HepG2 (cell line): ENCODE measurements around the gene METAP1D. TPM values are rescaled to one million over a fixed set of nuclear protein-coding genes. Genes with fewer than 3 reads are reported as not detected.

Experiments used
- CCAR2 ChIP-seq: fragments of 200-400 bp; formaldehyde crosslinking; optimal IDR thresholded peaks from 2 replicates; pipeline ENCODE3; 2018; ENCODE audit warnings: low read depth, mild to moderate bottlenecking, low read length, moderate library complexity
- KAT7 ChIP-seq: IDR thresholded peaks from 2 replicates; pipeline ENCODE4 v1.6.1; 2018; ENCODE audit warnings: borderline replicate concordance, missing compliant biosample characterization
- KDM6A ChIP-seq: IDR thresholded peaks from 2 replicates; pipeline ENCODE4 v1.6.1; 2016; ENCODE audit warnings: low read depth
- KLF12 ChIP-seq: sonication (generic); formaldehyde crosslinking; IDR thresholded peaks from 2 replicates; pipeline ENCODE4 v1.4.0; 2020; ENCODE audit warnings: missing genetic modification reagents, borderline replicate concordance
- MEIS1 ChIP-seq: sonication (generic); formaldehyde crosslinking; IDR thresholded peaks from 2 replicates; pipeline ENCODE4 v1.9.0; 2021; ENCODE audit warnings: mild to moderate bottlenecking, missing genetic modification reagents, moderate library complexity, borderline replicate concordance
- NR1H2 ChIP-seq: sonication (generic); formaldehyde crosslinking; IDR thresholded peaks from 2 replicates; pipeline ENCODE4 v1.8.1; 2022; ENCODE audit warnings: low read depth, missing genetic modification reagents, borderline replicate concordance
- RERE ChIP-seq: IDR thresholded peaks from 2 replicates; pipeline ENCODE4 v1.6.1; 2016; ENCODE audit warnings: low read depth, missing genetic modification reagents, missing compliant biosample characterization
- SNAPC2 ChIP-seq: sonication (generic); formaldehyde crosslinking; IDR thresholded peaks from 2 replicates; pipeline ENCODE4 v1.8.1; 2022; ENCODE audit warnings: mild to moderate bottlenecking, missing genetic modification reagents
- ZBTB7A ChIP-seq: sonication (generic); formaldehyde crosslinking; IDR thresholded peaks from 2 replicates; pipeline ENCODE4 v1.8.0; 2022; ENCODE audit warnings: mild to moderate bottlenecking, missing genetic modification reagents
- ZC3H13 ChIP-seq: sonication (generic); formaldehyde crosslinking; IDR thresholded peaks from 2 replicates; pipeline ENCODE4 v1.8.1; 2023; ENCODE audit warnings: mild to moderate bottlenecking, missing genetic modification reagents, moderate library complexity
- ZFP41 ChIP-seq: sonication (generic); formaldehyde crosslinking; IDR thresholded peaks from 2 replicates; pipeline ENCODE4 v1.4.0; 2020; ENCODE audit warnings: mild to moderate bottlenecking, missing genetic modification reagents, borderline replicate concordance
- ZNF782 ChIP-seq: sonication (generic); formaldehyde crosslinking; IDR thresholded peaks from 2 replicates; pipeline ENCODE4 v1.4.0; 2020; ENCODE audit warnings: missing genetic modification reagents, mild to moderate bottlenecking, borderline replicate concordance
- polyA plus RNA-seq, 8 experiments: library from polyadenylated mRNA; depleted of rRNA in 3 of 8; stranded (reverse) in 7 of 8; unstranded in 1 of 8; fragments of >200 nt; fragmentation: Illumina TruSeq in 4 of 8; extraction: Trizol in 4 of 8; gene quantifications; 2 replicates each; pipeline versions ENCODE4 v1.2.1 to v1.2.3, GENCODE V29; 2011 to 2016; ENCODE audit warnings: low read depth in 4 of 8, missing spikeins in 1 of 8, mixed read lengths in 1 of 8; ENCODE audit not compliant: insufficient read depth in 1 of 8
- total RNA-seq, 5 experiments: library from RNA; depleted of rRNA; stranded (reverse); fragments of >200 nt; fragmentation: Illumina TruSeq; extraction: Trizol; gene quantifications; 2 replicates each; pipeline ENCODE4 v1.2.3, GENCODE V29; 2016; ENCODE audit warnings: low read depth in 1 of 5
- TF ChIP-seq, protein P1 (sequence below): sonication (generic); formaldehyde crosslinking; IDR thresholded peaks from 2 replicates; pipeline ENCODE4 v1.4.0; 2020; ENCODE audit warnings: mild to moderate bottlenecking, missing genetic modification reagents
- TF ChIP-seq, protein P2 (sequence below): sonication (generic); formaldehyde crosslinking; IDR thresholded peaks from 2 replicates; pipeline ENCODE4 v1.5.0; 2020; ENCODE audit warnings: mild to moderate bottlenecking, missing genetic modification reagents
- TF ChIP-seq, protein P3 (sequence below): IDR thresholded peaks from 2 replicates; pipeline ENCODE4 v1.6.1; 2016; ENCODE audit warnings: control low read depth

Gene METAP1D
- total and polyA plus RNA-seq, 2 of the 13 experiments (the other 11 are each of a cell fraction or from before 2014, with no cell fraction given), result 14.7 to 21.6 TPM

GRCh38 chr2:172084645-172085459, 85.1 kb downstream of the METAP1D start (continued):
- TF ChIP-seq ZFP41 (CRISPR knock-in tag) (no peak), CCAR2 (no peak), ZNF782 (CRISPR knock-in tag) (peak; percentile 80; the same call in 1 of the 2 replicates), RERE (CRISPR knock-in tag) (no peak), ZC3H13 (no peak), KLF12 (CRISPR knock-in tag) (no peak), NR1H2 (CRISPR knock-in tag) (no peak), KDM6A (CRISPR knock-in tag) (no peak), ZBTB7A (CRISPR knock-in tag) (no peak), KAT7 (no peak), MEIS1 (no peak), SNAPC2 (CRISPR knock-in tag) (no peak; the same call in none of the 2 replicates)
- TF ChIP-seq, protein P1, sequence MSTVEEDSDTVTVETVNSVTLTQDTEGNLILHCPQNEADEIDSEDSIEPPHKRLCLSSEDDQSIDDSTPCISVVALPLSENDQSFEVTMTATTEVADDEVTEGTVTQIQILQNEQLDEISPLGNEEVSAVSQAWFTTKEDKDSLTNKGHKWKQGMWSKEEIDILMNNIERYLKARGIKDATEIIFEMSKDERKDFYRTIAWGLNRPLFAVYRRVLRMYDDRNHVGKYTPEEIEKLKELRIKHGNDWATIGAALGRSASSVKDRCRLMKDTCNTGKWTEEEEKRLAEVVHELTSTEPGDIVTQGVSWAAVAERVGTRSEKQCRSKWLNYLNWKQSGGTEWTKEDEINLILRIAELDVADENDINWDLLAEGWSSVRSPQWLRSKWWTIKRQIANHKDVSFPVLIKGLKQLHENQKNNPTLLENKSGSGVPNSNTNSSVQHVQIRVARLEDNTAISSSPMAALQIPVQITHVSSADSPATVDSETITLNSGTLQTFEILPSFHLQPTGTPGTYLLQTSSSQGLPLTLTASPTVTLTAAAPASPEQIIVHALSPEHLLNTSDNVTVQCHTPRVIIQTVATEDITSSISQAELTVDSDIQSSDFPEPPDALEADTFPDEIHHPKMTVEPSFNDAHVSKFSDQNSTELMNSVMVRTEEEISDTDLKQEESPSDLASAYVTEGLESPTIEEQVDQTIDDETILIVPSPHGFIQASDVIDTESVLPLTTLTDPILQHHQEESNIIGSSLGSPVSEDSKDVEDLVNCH (CRISPR knock-in tag), result 0 out of 2 replicates have a peak, but pooled peaks have one; percentile 28
- TF ChIP-seq, protein P2, sequence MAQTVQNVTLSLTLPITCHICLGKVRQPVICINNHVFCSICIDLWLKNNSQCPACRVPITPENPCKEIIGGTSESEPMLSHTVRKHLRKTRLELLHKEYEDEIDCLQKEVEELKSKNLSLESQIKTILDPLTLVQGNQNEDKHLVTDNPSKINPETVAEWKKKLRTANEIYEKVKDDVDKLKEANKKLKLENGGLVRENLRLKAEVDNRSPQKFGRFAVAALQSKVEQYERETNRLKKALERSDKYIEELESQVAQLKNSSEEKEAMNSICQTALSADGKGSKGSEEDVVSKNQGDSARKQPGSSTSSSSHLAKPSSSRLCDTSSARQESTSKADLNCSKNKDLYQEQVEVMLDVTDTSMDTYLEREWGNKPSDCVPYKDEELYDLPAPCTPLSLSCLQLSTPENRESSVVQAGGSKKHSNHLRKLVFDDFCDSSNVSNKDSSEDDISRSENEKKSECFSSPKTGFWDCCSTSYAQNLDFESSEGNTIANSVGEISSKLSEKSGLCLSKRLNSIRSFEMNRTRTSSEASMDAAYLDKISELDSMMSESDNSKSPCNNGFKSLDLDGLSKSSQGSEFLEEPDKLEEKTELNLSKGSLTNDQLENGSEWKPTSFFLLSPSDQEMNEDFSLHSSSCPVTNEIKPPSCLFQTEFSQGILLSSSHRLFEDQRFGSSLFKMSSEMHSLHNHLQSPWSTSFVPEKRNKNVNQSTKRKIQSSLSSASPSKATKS (CRISPR knock-in tag), result no peak
- TF ChIP-seq, protein P3, sequence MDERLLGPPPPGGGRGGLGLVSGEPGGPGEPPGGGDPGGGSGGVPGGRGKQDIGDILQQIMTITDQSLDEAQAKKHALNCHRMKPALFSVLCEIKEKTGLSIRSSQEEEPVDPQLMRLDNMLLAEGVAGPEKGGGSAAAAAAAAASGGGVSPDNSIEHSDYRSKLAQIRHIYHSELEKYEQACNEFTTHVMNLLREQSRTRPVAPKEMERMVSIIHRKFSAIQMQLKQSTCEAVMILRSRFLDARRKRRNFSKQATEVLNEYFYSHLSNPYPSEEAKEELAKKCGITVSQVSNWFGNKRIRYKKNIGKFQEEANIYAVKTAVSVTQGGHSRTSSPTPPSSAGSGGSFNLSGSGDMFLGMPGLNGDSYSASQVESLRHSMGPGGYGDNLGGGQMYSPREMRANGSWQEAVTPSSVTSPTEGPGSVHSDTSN (CRISPR knock-in tag), result no peak
